HG03097 (cell line): ENCODE results near the gene UNC80.

Source experiments
- ATAC-seq: cut with Tn5 transposase; IDR thresholded peaks from one replicate; pipeline ENCODE4 v1.9.1; 2021; ENCODE audit not compliant: unreplicated experiment, low FRiP score

Gene UNC80

GRCh38 chr2:209805351-209805750 is 33.7 kb downstream of the UNC80 start:
- ATAC-seq, result no peak

- ATAC-seq, result no peak
Measured at GRCh38 chr2:209806318-209806717, 34.7 kb downstream of the UNC80 start.

DNA sequence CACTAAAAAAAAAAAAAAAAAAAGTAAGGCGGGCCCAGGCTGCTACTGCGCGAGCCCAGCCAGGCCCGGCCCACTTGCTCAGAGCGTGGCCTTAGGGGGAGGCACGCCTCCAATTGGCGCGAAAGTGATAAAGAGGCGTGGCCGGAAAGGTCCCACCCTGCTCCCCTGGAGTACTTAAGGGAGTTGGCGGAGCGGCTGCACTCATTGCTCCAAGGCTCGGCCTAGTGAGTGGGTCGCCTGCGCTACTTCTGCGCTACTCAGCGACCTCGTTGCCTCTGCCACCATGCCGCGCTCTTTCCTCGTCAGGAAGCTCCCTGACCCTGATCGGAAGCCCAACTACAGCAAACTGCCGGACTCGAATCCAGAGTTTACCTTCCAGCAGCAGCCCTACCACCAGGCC is 36.9 kb downstream of the UNC80 start:
- ATAC-seq, result no peak

- ATAC-seq, result no peak
Measured at GRCh38 chr2:209809256-209809655, 37.6 kb downstream of the UNC80 start.

DNA sequence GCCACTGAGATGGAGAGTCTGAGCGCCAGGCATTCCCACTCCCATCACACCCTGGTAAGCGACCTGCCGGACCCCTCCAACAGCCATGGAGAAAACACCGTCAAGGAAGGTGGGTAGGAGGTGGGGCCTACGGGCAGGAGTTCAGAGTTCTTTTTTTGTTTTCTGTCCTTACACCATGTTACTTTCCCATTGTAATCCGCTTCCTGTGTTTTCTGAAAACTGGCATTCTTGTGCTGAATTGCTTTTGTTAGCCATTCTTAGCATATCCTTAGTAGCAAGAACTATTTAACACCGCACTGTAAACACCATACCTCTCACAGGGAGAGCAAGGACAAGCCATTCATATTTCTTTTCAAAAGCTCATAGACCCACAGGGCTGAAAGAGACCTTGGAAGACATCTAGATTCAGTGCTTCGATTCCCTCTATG is 46.2 kb downstream of the UNC80 start:
- no peak for ATAC-seq

GRCh38 chr2:209818939-209819338 is 47.3 kb downstream of the UNC80 start:
- no peak for ATAC-seq

GRCh38 chr2:209821806-209822205 is 50.2 kb downstream of the UNC80 start:
- no peak for ATAC-seq

- no peak for ATAC-seq
Measured at GRCh38 chr2:209823484-209823883, 51.9 kb downstream of the UNC80 start.

DNA sequence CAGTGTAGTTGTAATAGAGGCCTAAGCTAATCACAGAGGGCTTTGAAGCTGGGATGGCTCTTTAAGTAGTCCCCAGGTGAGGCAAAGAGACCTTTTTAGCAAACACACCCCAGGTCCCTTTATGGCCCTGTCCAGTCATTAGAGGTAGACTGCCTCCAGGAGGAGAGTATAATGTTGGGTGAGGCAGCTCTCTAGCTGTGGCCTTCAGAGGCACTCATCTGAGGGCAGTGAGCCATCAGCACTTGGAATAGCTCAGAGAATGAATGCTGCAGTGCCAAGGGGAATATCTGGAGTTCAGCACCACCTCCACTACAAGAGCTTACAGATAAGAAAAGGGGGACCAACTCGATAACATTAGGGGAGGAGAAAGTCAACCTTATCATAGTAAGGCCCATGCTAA is 52.8 kb downstream of the UNC80 start:
- no peak for ATAC-seq

GRCh38 chr2:209830722-209831465 is 59.3 kb downstream of the UNC80 start:
- ATAC-seq, result no peak

DNA sequence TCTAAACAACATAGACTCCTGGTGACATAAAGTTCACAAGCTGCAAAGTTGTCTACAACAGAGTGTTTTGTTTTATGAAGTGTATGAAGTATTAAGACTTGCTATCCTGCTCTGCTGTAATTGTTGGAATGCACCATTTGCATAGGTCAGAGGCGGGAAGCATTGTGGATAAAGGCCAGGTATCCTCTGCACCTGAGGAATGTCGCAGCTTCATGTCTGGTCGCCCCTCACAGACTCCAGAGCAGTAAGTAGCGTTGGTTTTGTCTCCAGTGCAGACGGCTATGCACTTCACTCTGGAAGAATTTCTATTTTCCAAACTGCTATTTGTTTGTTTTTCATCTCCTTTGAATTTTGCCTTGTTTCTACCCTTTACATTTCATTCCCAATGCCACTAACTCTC is 63.1 kb downstream of the UNC80 start:
- ATAC-seq, result no peak

DNA sequence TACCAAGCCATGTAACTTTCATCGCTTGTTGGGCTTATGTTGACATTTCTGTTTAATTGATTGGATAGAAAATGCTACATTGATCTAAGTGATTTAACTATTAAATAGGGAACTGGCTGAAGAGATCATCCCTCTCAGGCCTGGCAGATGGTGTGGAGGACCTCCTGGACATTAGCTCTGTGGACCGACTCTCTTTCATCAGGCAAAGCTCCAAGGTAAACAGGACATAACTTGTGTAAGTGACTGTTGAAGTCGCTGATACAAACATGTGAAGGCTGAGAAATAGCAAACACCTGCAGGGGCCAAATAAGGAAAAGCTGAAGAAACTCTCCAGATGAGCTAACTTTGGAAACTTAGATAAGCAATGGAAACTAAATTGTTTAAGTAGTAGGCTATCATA is 68.8 kb downstream of the UNC80 start:
- no peak for ATAC-seq

- ATAC-seq, result no peak
Measured at GRCh38 chr2:209845666-209846065, 74.0 kb downstream of the UNC80 start.

DNA sequence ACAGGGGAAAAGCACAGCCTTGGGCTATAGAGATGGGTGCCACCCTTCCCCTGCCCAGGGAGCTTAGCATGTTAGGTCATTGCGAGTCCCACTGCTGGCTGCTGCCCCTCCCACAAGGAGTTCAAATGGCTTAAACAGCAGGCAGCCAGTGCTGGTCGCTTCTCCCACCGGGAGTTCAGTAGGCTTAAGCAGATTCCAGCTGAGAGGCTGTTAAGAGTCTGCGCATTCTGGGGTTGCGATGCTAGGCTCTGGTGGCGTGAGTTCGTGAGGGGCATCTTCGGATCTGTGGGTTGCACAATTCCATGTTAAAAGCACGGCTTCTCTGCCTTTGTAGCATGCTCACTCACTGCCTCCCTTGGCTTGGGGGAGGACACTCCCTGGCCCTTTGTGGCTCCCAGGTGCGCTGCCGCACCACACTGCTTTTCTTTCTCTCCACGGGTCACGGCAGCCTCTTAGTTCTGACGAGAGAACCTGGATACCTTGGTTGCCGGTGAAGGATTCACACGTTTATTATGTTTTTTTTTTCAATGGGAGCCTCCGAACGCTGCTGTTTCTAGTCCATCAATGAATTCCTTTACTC is 93.2 kb downstream of the UNC80 start:
- ATAC-seq, result no peak

DNA sequence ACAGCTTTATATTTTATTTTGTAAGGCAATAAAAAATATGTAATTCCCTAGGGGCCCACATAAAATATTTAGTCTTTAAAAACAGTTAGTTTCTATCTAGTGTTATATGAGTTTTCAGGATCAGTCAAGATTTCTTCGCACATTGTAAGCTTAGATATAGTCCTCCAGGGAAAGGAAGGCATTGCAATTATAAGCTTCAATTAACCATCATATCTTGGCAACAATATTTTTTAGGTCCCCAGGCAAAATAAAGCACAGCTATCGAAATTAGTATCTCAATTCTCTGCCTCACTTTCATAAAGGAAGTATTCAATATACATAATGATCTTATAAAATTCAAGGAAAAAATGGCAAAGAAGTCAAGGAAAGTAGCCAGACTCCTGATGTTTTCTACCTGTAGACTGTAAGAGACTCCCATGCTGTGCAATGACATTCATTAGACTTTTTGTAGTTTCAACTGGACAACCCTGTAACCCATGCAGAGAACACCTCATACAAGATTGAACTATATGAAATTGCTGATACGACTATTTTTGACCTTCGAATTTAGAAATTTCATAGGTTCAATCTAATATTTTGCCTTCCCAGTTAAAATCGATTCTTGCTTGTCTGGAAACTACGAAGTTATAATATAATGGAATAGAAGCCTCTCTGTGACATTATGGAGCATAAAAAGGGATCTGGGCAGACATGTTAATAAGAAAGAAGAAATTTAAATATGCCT is 96.8 kb downstream of the UNC80 start:
- ATAC-seq, result no peak

DNA sequence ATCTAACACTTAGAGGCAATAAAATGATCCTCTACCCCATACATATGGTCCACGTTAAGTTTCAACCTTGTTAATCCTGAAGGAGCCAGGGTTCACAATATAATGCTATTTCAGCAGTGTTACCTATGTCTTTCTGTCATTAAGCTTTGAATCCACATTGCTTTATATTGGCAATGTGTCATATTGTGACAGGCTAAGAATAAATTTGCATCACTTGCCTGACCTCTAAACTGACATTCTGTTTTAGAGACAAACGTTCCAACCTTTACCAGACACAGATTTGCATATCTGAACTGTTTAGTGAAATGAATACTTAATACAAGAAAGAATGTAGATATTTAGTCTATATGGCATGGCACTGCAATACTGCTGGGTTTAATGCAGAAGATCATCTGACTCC is 98.4 kb downstream of the UNC80 start:
- ATAC-seq, result no peak

- ATAC-seq, result no peak
Measured at GRCh38 chr2:209872675-209873074, 101.0 kb downstream of the UNC80 start.

- no peak for ATAC-seq
Measured at GRCh38 chr2:209875270-209875669, 103.6 kb downstream of the UNC80 start.

DNA sequence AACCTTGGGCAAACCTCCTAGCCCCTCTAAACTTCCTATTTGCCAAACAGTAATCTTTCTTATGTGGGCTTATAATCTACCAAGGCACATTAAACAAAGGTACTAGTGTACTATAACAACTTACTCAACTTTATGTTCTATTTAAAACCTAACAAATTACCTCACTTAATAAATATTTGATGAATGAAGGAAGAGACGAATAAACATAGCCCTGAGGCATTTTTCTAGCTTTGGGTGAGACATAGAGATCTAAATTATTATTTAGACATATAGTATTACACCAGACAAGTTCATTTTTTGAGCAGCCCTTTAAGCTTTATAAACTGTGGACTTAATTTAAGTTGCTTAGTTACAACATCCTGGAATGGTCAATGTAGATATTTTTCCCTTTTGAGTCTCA is 104.6 kb downstream of the UNC80 start:
- no peak for ATAC-seq

DNA sequence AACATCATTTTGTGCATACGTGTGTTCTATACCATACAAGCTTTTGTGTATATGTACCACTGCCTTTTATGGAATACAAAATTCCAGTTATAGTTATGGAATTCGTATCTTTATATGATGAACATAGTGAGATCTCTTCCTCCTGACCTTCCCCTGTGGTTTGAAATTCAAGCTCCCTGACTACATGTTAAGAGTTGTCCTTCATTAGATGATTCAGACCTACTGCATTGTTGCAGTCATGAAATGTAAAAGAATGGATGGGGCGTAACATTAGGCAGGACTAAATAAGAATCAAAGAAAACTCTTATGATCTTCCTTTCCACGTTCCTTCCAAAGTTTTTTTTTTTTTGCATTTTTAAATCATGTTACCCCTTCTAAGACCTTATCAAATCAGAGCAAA is 107.1 kb downstream of the UNC80 start:
- ATAC-seq, result no peak

- no peak for ATAC-seq
Measured at GRCh38 chr2:209900638-209901037, 129.0 kb downstream of the UNC80 start.

DNA sequence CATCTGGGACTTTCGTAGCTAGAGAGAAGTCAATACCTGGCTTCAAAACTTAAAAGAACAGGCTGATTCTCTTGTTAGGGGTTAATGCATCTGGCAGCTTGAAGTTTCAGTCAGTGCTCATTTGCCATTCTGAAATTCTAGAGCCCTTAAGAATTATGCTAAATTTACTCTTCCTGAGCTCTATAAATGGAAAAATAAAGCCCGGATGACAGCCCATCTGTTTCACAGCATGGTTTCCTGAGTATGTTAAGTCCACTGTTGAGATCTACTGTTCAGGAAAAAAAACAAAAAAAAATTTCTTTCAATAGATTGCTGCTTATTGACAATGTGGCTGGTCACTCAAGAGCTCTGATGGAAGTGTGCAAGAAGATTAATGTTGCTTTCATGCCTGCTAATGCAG is 129.5 kb downstream of the UNC80 start:
- no peak for ATAC-seq
